Stimulated activated CD4-positive, alpha-beta T cell treated with anti-CD3 and anti-CD28 coated beads, TNF-alpha, amount 100 ng/mL, for 4 hours (primary cell): ENCODE measurements around the gene YBEY.
"Not testable (repeated sequence)": the region's sequence is repeated elsewhere in the genome, so short reads cannot be mapped to it uniquely, and the experiment has no call there.

ENCODE experiments used
- DNase-seq, 3 experiments: peaks; one replicate each; pipeline ENCODE4 v3.0.0-alpha.2; 2020; ENCODE audit warnings: low read depth in 3 of 3

YBEY gene

GRCh38 chr21:46285761-46286647 is at the start of gene YBEY:
Gene YBEY, plus strand, starts transcription at chr21:46286342. Its CDS starts 572 bp downstream, at chr21:46286914.
- DNase-seq: peak; percentile 66 to 78 (median 68)

- no peak for DNase-seq
Measured at GRCh38 chr21:46237474-46237873, 48.7 kb upstream of the YBEY start.

GRCh38 chr21:46239817-46240325 is 46.3 kb upstream of the YBEY start:
- DNase-seq: no peak

GRCh38 chr21:46241577-46241976 is 44.6 kb upstream of the YBEY start:
- DNase-seq: not testable (repeated sequence)

- no peak for DNase-seq
Measured at GRCh38 chr21:46243325-46243724, 42.8 kb upstream of the YBEY start.

GRCh38 chr21:46243960-46244361 is 42.2 kb upstream of the YBEY start:
- no peak for DNase-seq

GRCh38 chr21:46244602-46245001 is 41.5 kb upstream of the YBEY start:
- no peak for DNase-seq

GRCh38 chr21:46245213-46245915 is 40.8 kb upstream of the YBEY start:
- no peak for DNase-seq

- DNase-seq: no peak
Measured at GRCh38 chr21:46246345-46246744, 39.8 kb upstream of the YBEY start.

- DNase-seq: no peak
Measured at GRCh38 chr21:46247699-46248421, 38.3 kb upstream of the YBEY start.

GRCh38 chr21:46248422-46248782 is 37.7 kb upstream of the YBEY start:
- DNase-seq: no peak

- DNase-seq: no peak
Measured at GRCh38 chr21:46248827-46249226, 37.3 kb upstream of the YBEY start.

GRCh38 chr21:46250146-46250725 is 35.9 kb upstream of the YBEY start:
- no peak for DNase-seq

GRCh38 chr21:46252840-46253239 is 33.3 kb upstream of the YBEY start:
- DNase-seq: no peak

- no peak for DNase-seq
Measured at GRCh38 chr21:46253610-46254124, 32.5 kb upstream of the YBEY start.

GRCh38 chr21:46254208-46254975 is 31.8 kb upstream of the YBEY start:
- DNase-seq: no peak

- no peak for DNase-seq
Measured at GRCh38 chr21:46255166-46255565, 31.0 kb upstream of the YBEY start.

- no peak for DNase-seq
Measured at GRCh38 chr21:46255758-46256337, 30.3 kb upstream of the YBEY start.

- no peak for DNase-seq
Measured at GRCh38 chr21:46256501-46256994, 29.6 kb upstream of the YBEY start.

- DNase-seq: no peak
Measured at GRCh38 chr21:46264046-46264689, 22.0 kb upstream of the YBEY start.
